HG02840 (cell line): ENCODE measurements around the gene MSTO1.
"Not testable (repeated sequence)": the region's sequence is repeated elsewhere in the genome, so short reads cannot be mapped to it uniquely, and the experiment has no call there.

Experiments used
- ATAC-seq: cut with Tn5 transposase; IDR thresholded peaks from one replicate; pipeline ENCODE4 v1.9.1; 2021; ENCODE audit warnings: mild to moderate bottlenecking, moderate library complexity, moderate number of reproducible peaks; ENCODE audit not compliant: unreplicated experiment, low FRiP score

MSTO1 gene

DNA sequence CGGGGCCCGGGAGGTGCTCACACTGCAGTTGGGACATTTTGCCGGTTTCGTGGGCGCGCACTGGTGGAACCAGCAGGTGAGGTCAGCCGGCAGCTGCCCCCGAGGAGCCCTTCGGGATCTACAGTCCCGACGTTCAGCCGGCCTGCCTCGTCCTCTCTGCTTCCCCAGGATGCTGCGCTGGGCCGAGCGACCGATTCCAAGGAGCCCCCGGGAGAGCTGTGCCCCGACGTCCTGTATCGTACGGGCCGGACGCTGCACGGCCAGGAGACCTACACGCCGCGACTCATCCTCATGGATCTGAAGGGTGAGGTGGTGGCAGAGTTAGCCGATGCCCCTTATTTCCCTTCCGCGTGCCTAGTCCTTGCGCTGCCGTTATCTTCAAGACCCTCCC lies 234 bp downstream of the MSTO1 start:
- not testable (repeated sequence) for ATAC-seq

DNA sequence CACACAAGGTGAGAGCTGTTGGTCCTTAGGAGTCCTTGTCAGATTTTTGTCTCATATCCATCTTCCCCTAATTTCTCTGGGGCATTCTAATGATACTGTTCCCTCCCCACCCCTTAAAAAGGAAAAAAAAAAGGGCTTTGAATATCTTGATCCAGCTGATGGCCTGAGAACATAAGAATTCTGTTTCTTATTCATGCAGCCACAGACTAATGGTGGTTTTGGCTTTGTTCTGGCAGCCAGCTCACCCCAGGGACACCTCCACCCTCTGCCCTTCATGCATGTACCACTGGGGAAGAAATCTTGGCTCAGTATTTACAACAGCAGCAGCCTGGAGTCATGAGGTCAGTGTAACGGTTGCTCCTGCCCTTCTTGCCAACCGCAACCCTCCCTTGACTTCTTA lies 3.2 kb downstream of the MSTO1 start:
- ATAC-seq = not testable (repeated sequence)

DNA sequence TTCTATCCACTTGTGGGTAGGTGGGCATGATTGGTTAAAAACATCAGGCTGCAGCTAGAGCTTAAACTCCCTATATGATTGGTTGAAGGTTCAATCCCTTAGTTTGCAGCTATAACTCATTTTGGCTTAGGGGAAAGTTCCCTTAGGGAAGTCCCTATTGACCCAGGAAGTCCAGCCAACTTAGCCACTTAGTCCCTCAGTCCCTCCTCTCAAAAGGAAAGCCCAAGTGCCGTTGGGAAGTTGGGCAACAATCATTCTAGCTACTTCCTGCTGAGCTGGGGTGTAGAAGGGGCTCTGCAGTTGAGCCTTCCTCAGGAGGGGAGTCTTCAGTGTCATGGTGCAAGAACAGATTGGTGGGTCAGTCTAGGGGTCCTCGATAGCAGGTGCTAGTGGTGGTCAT lies 12.2 kb downstream of the MSTO1 start:
- no peak for ATAC-seq

DNA sequence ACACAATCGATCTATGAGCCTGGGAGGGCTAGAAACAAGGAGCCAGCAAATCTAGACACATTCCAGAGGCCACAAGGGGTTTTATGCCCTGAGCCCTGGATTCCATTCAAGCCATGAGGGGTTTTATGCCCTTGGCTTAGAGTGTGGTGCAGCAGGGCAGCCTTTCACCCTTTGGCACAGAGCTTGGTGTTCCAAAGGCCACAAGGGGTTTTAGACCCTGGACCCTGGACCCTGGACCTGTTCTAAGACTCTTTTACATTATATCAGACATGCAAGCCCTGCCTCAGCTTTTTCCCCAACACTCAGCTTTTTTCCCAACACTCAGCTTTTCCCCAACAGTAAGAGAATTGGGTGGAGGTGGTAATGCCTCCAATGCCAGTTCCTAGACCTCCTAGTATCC lies 13.3 kb downstream of the MSTO1 start:
- no peak for ATAC-seq

DNA sequence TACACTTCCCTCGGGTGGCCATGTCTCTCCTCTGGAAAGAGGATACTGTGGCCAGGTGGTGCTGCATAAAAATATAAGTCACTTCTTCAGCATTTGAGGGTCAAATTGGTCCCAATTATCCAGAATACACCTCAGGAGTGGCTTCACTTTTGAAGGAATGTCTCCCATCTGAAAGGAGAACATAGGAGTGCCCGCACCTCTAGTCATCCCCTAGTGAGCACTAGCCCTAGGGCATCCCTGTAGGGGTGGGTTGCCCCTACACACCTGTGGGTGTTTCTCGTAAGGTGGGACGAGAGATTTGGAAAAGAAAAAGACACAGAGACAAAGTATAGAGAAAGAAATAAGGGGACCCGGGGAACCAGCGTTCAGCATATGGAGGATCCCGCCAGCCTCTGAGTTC lies 16.4 kb downstream of the MSTO1 start:
- not testable (repeated sequence) for ATAC-seq

DNA sequence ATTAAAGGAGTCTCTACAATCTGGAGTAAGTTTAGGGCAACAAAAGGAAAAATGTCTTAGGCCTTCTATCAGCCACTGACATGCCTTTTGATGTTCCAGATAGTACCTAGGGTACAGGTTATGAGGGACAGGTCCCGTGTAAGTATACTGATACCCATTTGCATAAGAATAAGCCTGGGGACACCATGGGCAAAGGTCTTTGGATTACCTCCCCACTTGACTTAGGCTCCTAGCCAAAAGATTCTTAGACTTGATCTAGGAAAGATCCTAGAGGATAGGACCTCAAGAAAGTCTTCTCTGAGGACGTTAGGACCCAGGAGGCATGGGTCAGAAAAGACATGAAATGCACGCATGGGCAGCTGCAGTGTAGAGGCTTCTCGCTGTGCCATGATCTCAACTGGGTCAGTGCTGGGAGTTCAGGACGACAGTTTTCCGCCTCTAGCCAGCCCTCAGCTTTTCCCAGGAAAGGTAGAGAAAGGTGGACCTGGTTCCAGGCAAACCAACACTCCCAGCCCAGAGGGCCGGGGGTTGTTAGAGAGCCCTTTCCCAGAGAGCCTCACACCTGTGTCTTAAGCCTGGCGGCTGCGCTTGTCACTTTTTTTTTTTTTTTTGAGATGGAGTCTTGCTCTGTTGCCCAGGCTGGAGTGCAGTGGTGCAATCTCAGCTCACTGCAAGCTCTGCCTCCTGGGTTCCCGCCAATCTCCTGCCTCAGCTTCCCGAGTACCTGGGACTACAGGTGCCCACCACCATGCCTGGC lies 26.6 kb downstream of the MSTO1 start:
- no peak for ATAC-seq

DNA sequence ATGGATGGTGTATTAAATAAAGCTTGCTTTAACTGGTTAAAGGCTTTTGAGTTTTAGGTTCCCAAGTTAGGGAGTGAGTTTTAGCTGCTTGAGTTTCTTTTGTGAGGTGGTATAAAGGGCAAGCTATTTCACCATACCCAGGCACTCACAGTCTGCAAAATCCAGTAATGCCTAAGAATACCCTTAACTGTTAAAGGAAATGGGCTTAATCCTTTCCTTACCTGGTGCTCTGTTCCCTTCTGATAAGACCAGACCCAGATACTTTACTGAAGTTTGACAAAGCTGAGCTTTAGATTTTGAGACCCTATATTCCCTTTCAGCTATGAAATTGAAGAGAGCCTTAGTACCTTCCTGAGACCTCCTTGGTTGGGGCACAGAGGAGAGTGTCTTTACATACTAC lies 30.3 kb downstream of the MSTO1 start:
- no peak for ATAC-seq

DNA sequence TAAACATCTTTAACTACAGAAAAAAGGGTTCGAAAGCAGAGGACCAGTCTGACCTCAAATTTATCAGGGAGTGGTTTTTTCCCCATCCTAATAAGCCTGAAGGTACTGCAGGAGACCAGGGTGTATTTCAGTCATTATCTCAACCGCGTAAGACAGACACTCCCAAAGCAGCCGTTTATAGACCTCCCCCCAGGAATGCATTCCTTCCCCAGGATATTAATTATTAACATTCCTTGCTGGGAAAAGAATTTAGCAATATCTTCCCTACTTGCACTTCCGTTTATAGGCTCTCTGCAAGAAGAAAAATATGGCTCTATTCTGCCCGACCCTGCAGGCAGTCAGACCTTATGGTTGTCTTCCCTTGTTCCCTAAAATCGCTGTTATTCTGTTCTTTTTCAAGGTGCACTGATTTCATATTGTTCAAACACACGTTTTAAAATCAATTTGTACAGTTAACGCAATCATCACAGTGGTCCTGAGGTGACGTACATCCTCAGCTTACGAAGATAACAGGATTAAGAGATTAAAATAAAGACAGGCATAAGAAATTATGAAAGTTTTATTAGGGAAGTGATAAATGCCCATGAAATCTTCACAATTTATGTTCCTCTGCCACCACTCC lies 32.7 kb downstream of the MSTO1 start:
- ATAC-seq = not testable (repeated sequence)

DNA sequence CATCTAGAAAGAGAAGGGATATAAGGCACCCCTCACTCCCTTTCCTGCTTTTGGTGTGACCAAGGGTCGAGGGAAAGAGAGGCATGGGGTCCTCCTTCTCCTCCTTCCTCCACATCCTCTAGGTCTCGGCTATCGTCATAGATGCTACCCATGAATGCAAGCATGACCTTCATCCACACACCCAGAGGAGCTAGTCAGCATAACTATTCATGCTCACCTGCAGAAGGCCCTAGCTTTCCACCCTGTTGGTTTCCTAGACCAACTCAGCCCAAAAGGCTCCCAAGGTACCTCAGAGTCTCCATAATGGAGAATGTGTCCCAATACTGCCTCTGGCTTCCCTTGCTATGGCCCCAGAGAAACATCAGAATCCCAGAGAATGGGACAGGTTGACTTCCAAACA lies 33.2 kb downstream of the MSTO1 start:
- no peak for ATAC-seq

DNA sequence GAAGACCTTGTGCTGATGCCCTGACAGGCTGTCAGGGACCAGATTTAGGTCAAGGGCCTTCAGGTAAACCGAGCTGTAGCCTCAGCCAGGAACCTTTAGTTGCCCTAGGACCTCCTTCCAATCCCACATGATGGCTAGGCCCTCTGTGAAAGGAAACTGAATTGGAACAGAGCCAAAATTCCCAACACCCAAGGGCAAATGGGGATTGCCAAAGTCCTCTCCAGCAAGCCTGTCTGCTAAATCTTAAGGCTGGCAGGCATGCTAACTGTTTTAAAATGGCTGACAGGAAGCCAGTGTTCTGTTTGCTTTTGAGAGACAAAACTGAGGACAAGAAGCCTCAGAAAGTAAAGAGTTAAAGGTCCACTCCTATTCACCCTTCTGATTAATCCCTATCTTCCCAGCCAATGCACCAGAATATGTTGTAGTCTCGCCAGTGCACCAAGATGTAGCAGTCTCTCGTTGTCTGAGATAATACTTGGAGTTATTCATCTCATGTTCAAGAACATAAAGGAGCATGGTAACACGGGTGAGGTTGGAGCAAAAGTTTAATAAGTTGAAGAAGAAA lies 35.1 kb downstream of the MSTO1 start:
- ATAC-seq = no peak

DNA sequence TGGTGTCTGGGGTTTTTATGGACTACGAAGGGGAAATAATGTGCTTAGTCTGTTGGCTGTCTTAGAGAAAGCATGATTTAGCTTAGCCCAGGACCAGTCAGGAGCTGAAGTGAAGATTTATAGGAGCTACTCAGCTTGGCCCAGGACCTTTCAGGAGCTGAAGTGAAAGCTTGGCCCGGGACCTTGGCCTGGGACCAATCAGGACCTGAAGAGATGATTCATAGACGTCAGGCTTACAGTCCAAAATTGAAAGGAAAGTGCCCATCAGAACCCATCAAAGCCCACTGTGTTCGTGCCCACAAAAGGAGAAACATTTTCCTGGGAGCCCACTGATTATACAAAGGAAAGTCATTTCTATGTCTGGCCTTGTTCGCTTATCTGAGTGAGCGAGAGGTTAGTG lies 35.6 kb downstream of the MSTO1 start:
- ATAC-seq = no peak

DNA sequence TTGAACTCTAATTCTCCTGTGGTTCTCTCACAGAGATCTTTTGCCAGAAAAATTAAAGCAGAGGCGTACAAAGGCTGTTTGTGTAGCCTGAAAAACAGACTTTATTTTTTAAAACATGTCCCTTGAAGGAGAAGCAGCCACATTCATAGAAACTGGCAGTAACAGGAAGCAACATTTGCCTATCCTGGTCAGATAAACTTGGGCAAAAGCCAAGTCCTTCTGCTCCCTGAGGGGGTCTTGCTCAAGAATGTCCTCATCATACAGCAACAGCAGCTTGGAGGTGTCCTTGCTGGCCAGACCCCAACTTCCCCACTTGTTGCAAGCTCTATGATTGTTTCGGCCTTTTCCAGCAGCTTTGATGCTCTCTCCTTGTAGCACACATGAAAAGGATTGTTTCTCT lies 36.3 kb downstream of the MSTO1 start:
- ATAC-seq = no peak

DNA sequence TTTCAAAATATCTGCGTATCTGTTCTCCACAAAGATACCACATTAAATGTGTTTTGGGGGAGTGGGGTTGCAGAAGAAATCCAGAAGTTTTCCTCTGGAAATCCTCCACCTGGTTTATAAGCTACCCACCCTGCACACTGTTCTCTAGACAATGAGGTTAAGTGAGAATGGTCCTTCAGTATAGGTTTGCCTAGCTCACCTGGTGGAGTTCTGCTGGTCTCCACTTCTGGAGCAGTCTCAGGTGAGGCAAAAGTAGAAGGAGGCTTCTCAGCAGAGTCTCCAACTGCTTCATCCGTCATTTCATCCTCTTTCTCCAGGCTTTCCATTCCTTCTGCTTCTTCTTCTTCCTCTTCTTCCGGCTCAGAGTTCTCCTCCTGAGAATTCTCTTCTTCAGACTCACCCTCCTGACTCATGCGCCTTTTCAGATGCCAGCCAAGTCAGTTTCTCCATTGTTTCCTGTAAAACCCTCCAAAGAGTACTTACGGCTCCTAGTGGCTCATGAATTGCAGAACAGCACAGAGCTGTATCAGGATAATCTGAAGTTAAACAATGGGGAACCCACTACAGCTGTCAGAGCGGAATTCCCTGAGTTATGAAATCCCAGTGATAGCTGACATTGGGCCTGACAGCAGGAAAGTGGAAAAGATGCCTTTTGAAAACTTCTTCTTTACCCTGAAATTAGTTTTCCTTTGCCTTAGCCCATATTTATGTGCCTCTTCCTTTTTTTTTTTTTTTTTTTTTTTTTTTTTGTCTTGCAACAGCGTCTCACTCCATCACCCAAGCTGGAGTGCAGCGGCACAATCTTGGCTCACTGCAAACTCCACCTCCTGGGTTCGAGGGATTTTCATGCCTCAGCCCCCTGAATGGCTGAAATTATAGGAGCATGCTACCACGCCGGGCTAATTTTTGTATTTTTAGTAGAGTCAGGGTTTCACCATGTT lies 38.5 kb downstream of the MSTO1 start:
- ATAC-seq = no peak

DNA sequence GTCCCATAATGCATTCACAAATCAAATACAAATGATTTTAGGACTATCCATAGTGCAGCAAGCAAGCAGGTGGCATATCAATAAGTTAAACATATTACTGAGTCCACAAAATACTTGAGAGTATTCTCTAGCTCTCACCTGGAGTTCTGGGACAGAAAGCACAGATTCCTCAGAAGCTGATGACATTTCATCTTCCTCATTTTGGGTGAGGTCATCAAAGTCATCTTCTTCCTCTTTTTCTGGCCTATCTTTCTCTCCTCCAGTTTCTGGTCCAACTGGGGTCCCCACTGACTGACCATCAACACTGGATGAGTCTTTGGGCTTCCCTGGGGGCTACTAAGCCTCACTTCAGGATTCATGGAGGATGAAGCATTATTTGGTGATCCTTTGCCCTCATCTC lies 39.7 kb downstream of the MSTO1 start:
- no peak for ATAC-seq

DNA sequence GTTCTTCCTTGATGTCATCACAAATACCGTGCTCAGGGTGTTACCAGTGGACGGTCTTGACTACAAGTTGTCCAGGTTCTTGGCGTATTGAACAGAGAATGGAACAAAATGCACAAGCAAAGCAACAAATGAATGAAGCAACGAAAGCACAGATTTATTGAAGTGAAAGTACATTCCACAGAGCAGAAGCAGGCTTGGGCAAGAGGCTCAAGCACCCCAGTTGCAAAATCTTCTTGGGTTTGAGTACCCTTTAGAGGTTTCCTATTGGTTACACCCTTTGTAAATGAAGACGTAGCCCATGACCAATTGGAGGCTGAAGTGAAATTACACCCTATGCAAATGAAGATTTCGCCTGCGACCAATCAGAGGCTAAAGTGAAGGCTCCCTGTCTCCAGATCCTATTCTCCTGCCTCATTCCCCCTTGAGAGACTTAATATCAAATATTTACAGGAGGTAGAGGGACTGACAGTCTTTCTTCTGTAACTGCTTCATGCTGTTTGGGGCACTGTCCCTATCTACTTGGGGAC lies 40.3 kb downstream of the MSTO1 start:
- ATAC-seq = no peak

DNA sequence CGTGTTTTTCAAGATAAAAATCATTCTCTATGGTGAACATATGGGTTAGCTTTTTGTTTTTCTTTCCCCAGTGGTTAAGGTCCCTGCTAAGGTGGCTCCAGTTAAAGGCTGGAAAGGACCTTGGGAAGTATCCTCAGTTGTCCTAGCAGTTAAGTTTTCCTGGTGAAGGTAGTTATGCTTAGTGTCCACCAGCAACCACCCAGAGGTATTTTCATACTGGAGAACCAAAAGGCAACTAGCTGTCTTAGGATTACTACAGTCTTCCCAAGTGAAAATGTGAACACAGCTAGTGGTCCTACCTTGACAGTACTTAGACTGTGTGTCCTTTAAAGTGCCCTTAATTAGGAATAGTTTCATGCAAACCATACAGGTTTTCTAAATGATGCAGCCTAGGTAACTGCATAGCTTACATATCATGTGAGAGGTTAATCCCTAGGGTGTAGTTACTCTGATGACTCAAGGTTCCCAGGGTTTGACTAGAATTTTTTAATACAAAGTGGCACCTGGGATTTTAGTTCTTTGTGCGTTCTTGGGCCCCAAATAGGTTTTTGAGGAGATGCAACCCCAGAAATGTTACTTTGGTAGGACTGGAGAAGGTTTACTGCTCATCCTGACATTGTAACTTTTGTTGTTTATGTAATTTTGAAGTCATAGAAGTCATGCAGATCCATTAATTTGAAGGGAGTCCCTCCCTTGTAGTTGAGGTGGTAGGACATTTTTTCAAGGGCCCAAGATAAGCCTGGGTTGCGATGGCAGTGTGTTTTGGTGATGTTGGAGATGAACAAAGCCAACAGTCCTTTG lies 42.0 kb downstream of the MSTO1 start:
- no peak for ATAC-seq

DNA sequence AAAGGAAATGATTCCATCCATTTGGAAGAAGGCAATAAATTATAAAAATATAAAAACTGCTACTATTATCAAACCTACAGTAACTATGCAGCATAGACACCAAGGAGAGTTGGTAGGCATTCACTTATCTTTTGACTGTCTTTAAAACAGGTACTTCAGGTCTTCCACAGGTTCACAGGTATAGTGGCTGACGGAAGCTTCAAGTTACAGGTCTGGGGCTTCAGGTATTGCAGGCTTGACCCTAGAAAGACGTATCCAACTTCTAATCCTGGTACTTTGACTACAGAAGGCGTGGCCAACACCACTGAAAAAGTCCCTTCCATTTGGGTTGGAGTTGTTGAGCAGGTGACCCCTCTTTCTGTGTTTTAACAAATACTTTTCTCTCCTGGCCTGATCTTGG lies 42.9 kb downstream of the MSTO1 start:
- ATAC-seq = no peak

DNA sequence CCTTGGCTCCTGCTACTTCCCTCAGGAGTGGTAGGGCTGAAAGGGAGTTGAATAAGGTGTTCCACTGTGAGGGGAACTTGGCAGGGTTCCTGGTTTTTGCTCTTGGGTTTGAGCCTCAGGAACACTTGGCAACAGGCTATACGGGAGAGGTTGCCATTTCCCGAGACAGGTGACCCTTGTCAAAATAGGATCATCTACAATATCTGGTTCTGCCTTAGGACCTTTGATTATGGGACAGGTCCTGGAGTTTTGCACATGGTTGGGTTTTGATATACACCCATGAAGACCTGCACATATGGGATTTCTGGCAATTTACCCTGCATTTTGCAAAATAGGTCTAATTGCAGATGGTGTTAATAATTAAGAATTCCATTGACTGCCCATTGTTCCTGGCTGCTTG lies 47.4 kb downstream of the MSTO1 start:
- ATAC-seq = no peak

DNA sequence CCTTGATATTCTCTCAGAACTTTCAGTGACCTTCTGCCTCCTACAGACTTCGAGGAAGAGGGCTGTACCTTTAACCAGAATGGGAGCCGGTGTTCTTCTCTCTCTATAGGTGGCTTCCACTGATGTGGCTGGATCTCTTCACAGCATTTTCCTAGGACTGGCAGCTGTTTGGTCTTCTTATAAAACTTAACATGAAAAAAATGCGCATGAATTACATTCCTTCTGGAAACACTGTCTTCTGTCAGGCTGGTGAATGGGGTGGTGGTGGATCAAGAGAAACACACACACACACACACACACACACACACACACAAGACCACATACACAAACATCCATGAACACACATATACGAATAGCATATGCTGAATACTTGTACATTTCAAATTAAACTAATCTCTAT lies 51.2 kb downstream of the MSTO1 start:
- not testable (repeated sequence) for ATAC-seq
